Subcutaneous abdominal adipose tissue (tissue), 5 donors: ENCODE measurements around the gene TCEA3.

Source experiments
- H3K27ac ChIP-seq: one replicate; pipeline ENCODE4 v1.7.0; 2013; ENCODE audit warnings: low read depth, mild to moderate bottlenecking, inconsistent platforms, low read length, moderate library complexity
- H3K27me3 ChIP-seq, 5 donors: one replicate each; pipeline ENCODE4 v1.7.0; 2013; ENCODE audit warnings: low read length in 5 of 5, inconsistent platforms in 1 of 5; ENCODE audit not compliant: control insufficient read depth in 5 of 5, insufficient read depth in 4 of 5
- H3K36me3 ChIP-seq, 5 donors: one replicate each; pipeline ENCODE4 v1.7.0; 2013; ENCODE audit warnings: low read length in 5 of 5; ENCODE audit not compliant: control insufficient read depth in 5 of 5, insufficient read depth in 5 of 5
- H3K4me1 ChIP-seq, 5 donors: one replicate each; pipeline ENCODE4 v1.7.0; 2013; ENCODE audit warnings: low read length in 5 of 5, mild to moderate bottlenecking in 3 of 5, moderate library complexity in 1 of 5; ENCODE audit not compliant: control insufficient read depth in 5 of 5, insufficient read depth in 5 of 5
- H3K4me3 ChIP-seq, 5 donors: one replicate each; pipeline ENCODE4 v1.7.0; 2013; ENCODE audit warnings: low read length in 5 of 5, low read depth in 1 of 5
- H3K9ac ChIP-seq, 5 donors: one replicate each; pipeline ENCODE4 v1.7.0; 2013; ENCODE audit warnings: low read length in 5 of 5, mild to moderate bottlenecking in 4 of 5, moderate library complexity in 3 of 5
- H3K9me3 ChIP-seq, 5 donors: one replicate each; pipeline ENCODE4 v1.7.0; 2013; ENCODE audit warnings: low read length in 5 of 5; ENCODE audit not compliant: control insufficient read depth in 5 of 5
- donor health status: healthy.
- donor health status: healthy.
- donor health status: healthy.
- donor health status: healthy.
- donor health status: healthy.

TCEA3 gene

GRCh38 chr1:23371987-23372880, 52.3 kb downstream of the TCEA3 start:
- H3K27me3 ChIP-seq, result peaks cover 0 to 4% (median 0%) of the 10 kb centered on the region in 5 donors
- peaks cover 0 to under 1% (median 0%) of the 10 kb centered on the region in 5 donors for H3K36me3 ChIP-seq
- peak overlapping the region in 2 of 5 donors; percentile 98 to 99 for H3K9ac ChIP-seq
- no peaks in the 10 kb centered on the region for H3K9me3 ChIP-seq
- H3K4me1 ChIP-seq, result peaks cover 16 to 61% (median 58%) of the 10 kb centered on the region in 5 donors
- H3K27ac ChIP-seq, result peak overlapping the region; percentile 100
- H3K4me3 ChIP-seq, result no peak overlapping the region

DNA sequence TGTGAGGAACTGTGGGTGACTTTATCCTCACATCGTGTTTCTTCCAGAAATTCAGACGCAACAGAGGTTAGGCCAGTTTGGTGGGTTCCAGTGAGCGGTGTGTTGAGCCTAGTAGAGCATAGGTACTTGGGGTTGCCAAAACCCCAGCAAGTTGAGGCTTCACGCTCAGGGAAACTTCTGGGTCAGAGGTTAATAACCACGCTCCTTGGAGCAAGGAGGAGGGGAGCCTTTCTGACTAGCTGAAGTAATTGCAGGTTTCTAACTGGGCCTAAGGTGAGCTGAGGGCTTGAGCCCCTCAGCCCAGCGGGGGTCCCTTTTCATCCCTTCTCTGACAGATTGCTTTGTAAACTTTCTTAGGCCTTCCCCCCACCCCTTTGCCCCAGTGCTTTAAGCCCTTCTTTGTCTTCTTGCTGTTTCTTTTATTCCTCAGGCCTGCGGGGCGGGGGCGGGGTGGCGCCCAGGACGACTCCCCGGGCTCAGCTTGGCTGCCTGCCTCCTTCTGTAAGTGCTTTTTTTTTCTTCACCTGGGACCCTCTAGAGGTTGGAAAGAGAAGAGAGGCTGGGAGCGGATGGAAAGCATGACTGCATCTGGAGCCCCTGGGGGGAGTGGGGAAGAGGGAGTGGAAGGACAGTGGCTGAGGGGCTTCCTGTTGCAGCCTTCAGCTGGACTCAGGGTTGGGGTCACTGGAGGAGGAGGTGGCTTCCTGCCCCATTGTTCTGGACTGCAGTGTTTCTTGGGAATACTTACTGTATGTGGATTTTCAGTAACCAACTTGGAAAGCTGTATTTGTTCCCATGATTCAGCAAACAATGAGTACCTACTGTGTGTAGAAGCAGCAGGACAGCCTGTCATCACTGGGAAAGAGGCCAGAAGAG, 53.6 kb downstream of the TCEA3 start:
- Histone ChIP-seq H3K27me3 (peaks cover 0 to 4% (median 0%) of the 10 kb centered on the region in 5 donors), H3K27ac (peak overlapping the region; percentile 100), H3K9me3 (no peaks in the 10 kb centered on the region), H3K4me3 (peak overlapping the region; percentile 73 to 98 (median 95)), H3K4me1 (peaks cover 21 to 63% (median 59%) of the 10 kb centered on the region in 5 donors), H3K36me3 (peaks cover 8 to 13% (median 10%) of the 10 kb centered on the region in 5 donors), H3K9ac (peak overlapping the region; percentile 87 to 99 (median 98))

- Histone ChIP-seq H3K27me3 (peaks cover 0 to 4% (median 0%) of the 10 kb centered on the region in 5 donors), H3K27ac (peak overlapping the region; percentile 100), H3K9me3 (no peaks in the 10 kb centered on the region), H3K36me3 (peaks cover 10 to 18% (median 13%) of the 10 kb centered on the region in 5 donors), H3K4me3 (peak overlapping the region; percentile 73 to 98 (median 95)), H3K4me1 (peaks cover 21 to 63% (median 61%) of the 10 kb centered on the region in 5 donors), H3K9ac (peak overlapping the region; percentile 96 to 99 (median 98))
Observed at GRCh38 chr1:23370330-23370708, 54.2 kb downstream of the TCEA3 start.

- H3K9ac ChIP-seq, result peak within 1 kb of the TSS; percentile 96 to 99 (median 98)
- peak within 1 kb of the TSS; percentile 100 for H3K27ac ChIP-seq
- H3K9me3 ChIP-seq, result peaks cover 0 to 4% (median 3%) of the 10 kb centered on the region in 5 donors
- H3K4me1 ChIP-seq, result peaks cover 21 to 63% (median 61%) of the 10 kb centered on the region in 5 donors
- peaks cover 0 to 4% (median 0%) of the 10 kb centered on the region in 5 donors for H3K27me3 ChIP-seq
- H3K36me3 ChIP-seq, result peaks cover 13 to 23% (median 18%) of the 10 kb centered on the region in 5 donors
- peak within 1 kb of the TSS; percentile 73 to 99 (median 96) for H3K4me3 ChIP-seq
Observed at GRCh38 chr1:23369335-23370013, 55.1 kb downstream of the TCEA3 start, which contains the start of gene ZNF436. Gene ZNF436, minus strand, starts transcription at chr1:23369836. Its CDS starts 1,831 bp downstream, at chr1:23368005.

DNA sequence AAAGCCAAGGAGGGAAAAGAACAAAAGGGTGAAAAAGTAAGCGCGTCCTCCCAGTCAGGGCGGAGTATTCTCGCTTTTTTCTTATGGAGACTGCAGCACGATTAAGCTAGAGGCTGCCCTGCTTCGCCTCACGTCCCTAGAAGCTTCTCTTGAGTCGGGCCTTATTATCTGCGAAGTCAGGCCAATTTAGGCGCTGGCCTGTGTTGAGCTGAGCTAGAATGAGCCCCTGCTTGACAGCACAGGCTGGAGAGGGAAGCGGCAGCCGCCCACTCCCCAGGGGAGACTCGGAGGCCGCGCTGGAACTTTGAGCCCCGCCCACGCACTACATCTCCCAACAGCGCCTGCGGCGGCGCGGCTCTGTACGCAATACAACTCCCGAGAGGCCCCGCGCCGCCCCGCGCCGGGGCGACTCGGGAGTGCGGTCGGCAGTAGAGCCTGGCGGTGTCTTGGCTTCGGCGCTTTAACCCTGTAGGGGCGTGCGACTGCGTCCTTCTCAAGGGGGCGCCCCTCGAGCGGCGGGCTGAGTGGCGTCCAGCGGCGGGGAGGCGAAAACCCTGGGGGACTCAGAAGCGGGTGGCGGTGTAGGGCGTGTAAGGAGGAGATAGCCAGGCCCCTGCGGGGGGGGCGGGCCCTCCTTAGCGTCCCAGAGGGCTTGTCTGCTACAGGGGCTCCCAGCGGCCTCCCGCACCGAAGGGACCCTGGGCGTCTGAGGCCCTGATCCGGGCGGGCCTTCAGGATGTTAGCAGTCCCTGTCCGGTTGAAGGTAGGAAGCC, 55.8 kb downstream of the TCEA3 start:
- H3K27ac ChIP-seq, result peak overlapping the region; percentile 100
- peaks cover 0 to 11% (median 5%) of the 10 kb centered on the region in 5 donors for H3K9me3 ChIP-seq
- H3K4me3 ChIP-seq, result peak overlapping the region; percentile 73 to 99 (median 96)
- H3K36me3 ChIP-seq, result peaks cover 14 to 31% (median 23%) of the 10 kb centered on the region in 5 donors
- H3K27me3 ChIP-seq, result peaks cover 0 to 4% (median 0%) of the 10 kb centered on the region in 5 donors
- peak overlapping the region; percentile 96 to 99 (median 98) for H3K9ac ChIP-seq
- peaks cover 21 to 63% (median 61%) of the 10 kb centered on the region in 5 donors for H3K4me1 ChIP-seq

DNA sequence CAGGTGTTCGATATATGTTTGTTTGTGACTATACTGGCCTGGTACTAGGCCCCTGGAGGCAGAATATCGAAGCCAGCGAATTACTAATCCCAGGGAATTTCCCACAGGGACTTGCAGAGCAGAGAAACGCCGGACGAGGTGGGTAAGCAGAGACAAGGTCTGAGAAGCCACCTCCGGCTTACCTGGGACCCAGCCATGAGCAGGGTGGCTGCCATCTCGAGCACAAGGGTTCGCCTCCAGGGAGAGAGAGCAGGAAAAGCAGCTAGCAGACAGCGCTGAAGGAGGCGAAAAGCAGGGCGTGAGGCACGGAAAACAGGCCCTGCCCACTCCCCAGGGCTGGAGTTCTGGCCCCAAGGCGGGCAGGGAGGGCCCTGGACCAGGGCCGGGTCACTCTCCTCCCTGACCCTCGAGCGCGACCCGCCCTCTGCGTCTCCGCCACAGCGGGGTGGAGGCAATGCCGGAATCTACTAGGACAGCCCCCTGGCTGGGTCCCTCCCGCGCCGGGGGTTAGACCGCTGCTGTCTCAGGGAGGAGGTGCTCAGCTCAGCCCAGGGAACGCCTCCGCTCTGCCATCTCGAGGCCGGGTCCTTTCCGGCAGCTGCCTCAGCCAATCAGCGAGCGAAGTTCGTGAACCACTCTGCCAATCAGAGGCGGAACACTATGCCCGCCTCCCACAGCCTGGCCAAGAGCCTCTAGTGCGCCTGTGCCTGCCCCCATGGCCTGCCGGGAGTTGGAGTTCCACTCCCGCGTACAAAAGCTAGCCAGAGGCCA, 56.6 kb downstream of the TCEA3 start:
- H3K9ac ChIP-seq, result peak overlapping the region; percentile 96 to 99 (median 98)
- H3K4me3 ChIP-seq, result peak overlapping the region; percentile 73 to 99 (median 96)
- H3K9me3 ChIP-seq, result peaks cover under 1 to 17% (median 12%) of the 10 kb centered on the region in 5 donors
- H3K27ac ChIP-seq, result peak overlapping the region; percentile 100
- H3K27me3 ChIP-seq, result peaks cover 0 to 4% (median 0%) of the 10 kb centered on the region in 5 donors
- peaks cover 21 to 62% (median 56%) of the 10 kb centered on the region in 5 donors for H3K4me1 ChIP-seq
- peaks cover 19 to 38% (median 31%) of the 10 kb centered on the region in 5 donors for H3K36me3 ChIP-seq

DNA sequence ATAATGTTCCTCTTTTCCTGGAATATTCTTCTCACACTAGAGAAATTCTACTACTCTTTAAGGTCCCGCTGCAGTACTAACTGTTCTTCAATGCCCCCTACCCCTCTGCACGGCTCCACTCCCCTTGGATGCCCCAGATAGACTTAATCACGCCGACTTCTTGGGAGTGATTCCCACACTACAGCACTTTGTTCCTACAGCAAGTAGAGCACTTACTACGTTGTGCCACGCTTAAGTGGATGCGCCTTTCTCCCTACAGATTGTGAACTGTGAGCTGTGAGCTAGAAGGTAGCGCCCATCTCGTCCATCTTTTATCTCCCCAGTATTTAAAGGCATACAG, 57.1 kb downstream of the TCEA3 start:
- Histone ChIP-seq H3K27ac (peak overlapping the region; percentile 100), H3K4me1 (peaks cover 24 to 58% (median 51%) of the 10 kb centered on the region in 5 donors), H3K4me3 (peak overlapping the region; percentile 73 to 98 (median 95)), H3K9ac (peak overlapping the region; percentile 82 to 99 (median 98)), H3K9me3 (peaks cover 6 to 23% (median 18%) of the 10 kb centered on the region in 5 donors), H3K27me3 (peaks cover 0 to 7% (median 0%) of the 10 kb centered on the region in 5 donors), H3K36me3 (peaks cover 25 to 44% (median 37%) of the 10 kb centered on the region in 5 donors)

DNA sequence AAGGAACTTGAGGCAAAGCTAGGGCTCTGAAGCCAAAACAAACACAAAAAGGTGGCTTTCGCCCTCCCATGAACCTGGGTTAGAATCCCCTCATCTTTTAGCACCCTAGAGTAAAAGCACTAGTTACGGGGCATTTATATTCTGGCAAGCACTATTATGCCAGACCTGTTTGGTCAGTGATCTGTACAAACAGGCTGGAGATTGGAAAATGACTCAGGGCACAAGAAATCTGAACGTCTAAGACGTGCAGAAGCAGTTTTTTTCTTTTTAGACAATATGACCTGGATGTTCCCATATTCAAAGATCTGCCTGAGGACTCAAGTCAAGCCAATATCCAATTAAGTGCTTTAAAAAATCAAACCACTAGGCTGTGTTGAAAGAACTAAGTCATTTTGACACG, 58.0 kb downstream of the TCEA3 start:
- peak overlapping the region in 2 of 5 donors; percentile 37 to 54 for H3K9ac ChIP-seq
- H3K36me3 ChIP-seq, result peaks cover 31 to 52% (median 45%) of the 10 kb centered on the region in 5 donors
- H3K27me3 ChIP-seq, result peaks cover 0 to 7% (median 0%) of the 10 kb centered on the region in 5 donors
- peaks cover 15 to 31% (median 26%) of the 10 kb centered on the region in 5 donors for H3K9me3 ChIP-seq
- H3K4me1 ChIP-seq, result peaks cover 31 to 49% (median 42%) of the 10 kb centered on the region in 5 donors
- peak overlapping the region; percentile 100 for H3K27ac ChIP-seq
- peak overlapping the region; percentile 29 to 98 (median 95) for H3K4me3 ChIP-seq
